GM21381 (cell line): ENCODE data around the gene GLMN.

Experiments used
- ATAC-seq: cut with Tn5 transposase; IDR thresholded peaks from one replicate; pipeline ENCODE4 v1.9.1; 2021; ENCODE audit warnings: mild to moderate bottlenecking, moderate library complexity; ENCODE audit not compliant: unreplicated experiment

Gene GLMN

GRCh38 chr1:92298573-92299476 is at the start of gene GLMN, which contains the start of gene RPAP2:
TSS of gene GLMN (minus strand) at chr1:92298987. CDS start at chr1:92297999, 988 bp downstream.
TSS of gene RPAP2 (plus strand) at chr1:92299059. CDS start at chr1:92299074, 15 bp downstream.
- ATAC-seq, result peak; percentile 99

- no peak for ATAC-seq
Observed at GRCh38 chr1:92346866-92347640, 48.3 kb upstream of the GLMN start.

GRCh38 chr1:92343061-92343460 is 44.3 kb upstream of the GLMN start:
- no peak for ATAC-seq

GRCh38 chr1:92342401-92342800 is 43.6 kb upstream of the GLMN start:
- no peak for ATAC-seq

GRCh38 chr1:92340154-92340553 is 41.4 kb upstream of the GLMN start:
- ATAC-seq, result no peak

GRCh38 chr1:92333668-92334067 is 34.9 kb upstream of the GLMN start:
- ATAC-seq, result no peak

- no peak for ATAC-seq
Observed at GRCh38 chr1:92329347-92330129, 30.8 kb upstream of the GLMN start.

GRCh38 chr1:92327794-92328193 is 29.0 kb upstream of the GLMN start:
- ATAC-seq, result no peak

- no peak for ATAC-seq
Observed at GRCh38 chr1:92326681-92327080, 27.9 kb upstream of the GLMN start.

- ATAC-seq, result no peak
Observed at GRCh38 chr1:92324784-92325183, 26.0 kb upstream of the GLMN start.

GRCh38 chr1:92323473-92324453 is 25.0 kb upstream of the GLMN start:
- ATAC-seq, result no peak

GRCh38 chr1:92317836-92318493 is 19.2 kb upstream of the GLMN start:
- ATAC-seq, result no peak

GRCh38 chr1:92315766-92316599 is 17.2 kb upstream of the GLMN start:
- no peak for ATAC-seq

GRCh38 chr1:92314024-92314423 is 15.2 kb upstream of the GLMN start:
- ATAC-seq, result no peak

- ATAC-seq, result no peak
Observed at GRCh38 chr1:92310185-92310597, 11.4 kb upstream of the GLMN start.

- ATAC-seq, result no peak
Observed at GRCh38 chr1:92307980-92308379, 9.2 kb upstream of the GLMN start.

GRCh38 chr1:92306020-92306419 is 7.2 kb upstream of the GLMN start:
- no peak for ATAC-seq

- no peak for ATAC-seq
Observed at GRCh38 chr1:92301021-92301420, 2.2 kb upstream of the GLMN start.
